Measurements from ENCODE around the gene DNAH10.
"Not testable (repeated sequence)": the region's sequence is repeated elsewhere in the genome, so short reads cannot be mapped to it uniquely, and the experiment has no call there.

The DNAH10 gene

DNA sequence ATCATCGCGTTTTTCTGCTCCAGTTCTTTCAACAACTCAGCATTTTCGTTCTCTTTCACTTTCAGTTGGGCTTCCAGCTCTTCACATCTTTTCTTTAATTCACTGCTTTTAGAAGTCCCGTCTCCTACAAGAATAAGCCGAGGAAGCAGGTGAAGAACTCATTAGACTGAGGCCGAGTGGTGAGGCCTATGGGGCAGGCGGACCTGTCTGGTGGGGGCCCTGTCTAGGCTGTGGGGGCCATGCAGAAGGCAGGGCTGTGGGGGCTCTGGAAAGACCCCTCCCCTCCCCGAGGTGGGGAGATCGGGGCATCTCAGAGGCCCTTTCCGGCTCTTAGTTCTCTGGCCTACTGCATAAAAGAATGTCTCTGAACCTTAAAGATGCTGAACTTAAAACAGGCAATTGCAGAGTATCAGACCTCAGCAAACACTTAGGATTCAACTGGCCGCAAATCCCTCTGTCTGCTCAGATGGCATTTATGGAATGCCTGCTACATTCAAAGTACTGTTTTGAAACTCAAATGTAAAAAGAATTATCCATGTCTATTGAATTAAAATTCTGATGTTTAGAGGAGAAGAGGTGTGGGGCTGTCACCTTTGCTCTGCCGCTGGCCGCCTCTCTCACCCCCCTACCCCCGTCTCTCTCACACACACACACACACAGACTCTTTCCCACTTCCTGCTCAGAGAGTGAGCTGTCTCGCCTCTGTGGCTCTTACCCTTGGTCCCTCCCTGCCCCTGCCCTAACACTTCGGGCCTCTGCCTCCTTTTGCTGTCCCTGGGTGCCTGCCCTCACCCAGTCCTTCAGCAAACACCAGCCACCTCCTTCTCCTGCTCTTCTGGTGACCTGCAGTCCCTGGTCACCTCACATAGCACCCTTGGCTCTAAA is 175.8 kb downstream of the DNAH10 start:
- DNase-seq: no peak

DNA sequence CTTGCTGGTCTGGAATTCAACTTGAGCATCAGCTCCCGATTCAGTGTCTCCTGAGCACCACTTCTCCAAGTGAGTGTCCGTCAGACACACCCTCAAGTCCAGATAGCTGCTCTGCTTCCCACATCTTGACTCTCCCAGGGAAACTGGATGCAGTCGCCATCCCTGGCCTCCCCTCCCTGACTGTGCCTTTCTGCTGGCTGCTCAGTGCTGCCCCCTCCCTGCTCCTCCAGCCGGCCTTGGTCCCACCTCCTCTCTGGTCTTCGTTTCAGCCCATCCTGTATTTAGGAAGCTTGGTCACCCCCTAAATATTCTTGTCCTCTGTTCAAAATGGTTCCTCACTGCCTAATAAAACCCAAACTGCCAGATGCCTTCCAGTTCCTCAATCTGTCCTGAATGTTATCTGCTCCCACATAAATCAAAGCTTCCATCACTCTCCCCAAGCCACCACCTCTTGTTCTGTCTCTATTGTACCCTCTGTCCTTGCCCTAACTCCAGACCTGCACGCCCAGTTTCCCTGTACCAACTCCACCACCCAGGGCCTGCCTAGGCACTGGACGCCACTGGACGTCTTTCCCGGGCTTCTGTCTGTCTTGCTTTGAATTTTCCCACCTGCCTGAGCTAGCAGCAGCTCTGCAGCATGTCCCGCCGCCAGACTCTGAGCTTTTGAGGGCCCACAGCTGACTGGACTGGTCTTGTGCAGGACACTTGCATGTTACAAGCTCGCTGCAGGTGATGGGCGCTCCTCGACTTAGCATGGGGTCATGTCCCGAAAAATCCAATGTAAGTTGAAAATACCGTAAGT is 176.8 kb downstream of the DNAH10 start:
- no peak for DNase-seq

DNA sequence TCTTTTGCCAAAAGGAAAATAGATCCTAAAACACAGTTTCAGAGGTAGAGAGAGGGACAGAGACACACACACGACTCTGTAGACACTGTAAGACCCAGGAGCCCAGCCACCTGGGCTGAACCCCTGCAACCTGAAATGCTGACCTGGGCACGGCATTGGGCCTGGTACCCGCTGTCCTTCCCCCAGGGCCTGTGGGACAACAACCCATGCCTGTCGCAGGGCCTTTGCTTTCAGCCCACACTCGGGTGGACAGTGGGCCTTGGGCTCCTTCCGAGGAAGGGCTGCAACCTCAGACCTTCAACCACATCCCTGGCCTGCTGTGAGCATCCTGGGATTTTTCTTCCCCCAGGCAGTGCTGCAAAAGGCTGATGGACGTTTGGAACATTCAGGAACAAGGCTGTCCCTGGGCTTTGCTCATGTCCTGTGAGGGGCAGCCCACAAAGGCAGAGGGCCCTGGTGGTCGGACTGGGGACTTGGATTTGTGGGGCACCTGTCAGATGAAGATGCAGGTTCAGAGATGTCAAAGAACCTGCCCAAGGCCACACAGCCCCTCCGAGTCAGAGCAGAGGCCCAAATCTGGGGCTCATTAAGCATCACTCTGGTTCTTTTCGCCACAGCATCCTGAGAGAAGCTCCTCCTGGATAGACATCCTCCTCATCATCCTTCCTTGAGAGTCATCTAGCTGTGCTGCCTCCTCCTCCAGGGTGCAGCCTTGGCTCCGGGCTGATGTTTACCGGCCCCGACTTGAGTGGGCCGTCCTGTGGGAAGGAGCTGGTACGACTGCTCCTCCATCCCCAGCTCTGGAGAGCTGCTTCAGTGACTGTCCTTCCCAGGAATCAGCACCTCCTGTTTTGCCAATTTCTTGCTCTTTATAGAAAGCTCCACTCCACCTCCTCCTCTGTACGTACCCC is 177.9 kb downstream of the DNAH10 start:
- no peak for DNase-seq

DNA sequence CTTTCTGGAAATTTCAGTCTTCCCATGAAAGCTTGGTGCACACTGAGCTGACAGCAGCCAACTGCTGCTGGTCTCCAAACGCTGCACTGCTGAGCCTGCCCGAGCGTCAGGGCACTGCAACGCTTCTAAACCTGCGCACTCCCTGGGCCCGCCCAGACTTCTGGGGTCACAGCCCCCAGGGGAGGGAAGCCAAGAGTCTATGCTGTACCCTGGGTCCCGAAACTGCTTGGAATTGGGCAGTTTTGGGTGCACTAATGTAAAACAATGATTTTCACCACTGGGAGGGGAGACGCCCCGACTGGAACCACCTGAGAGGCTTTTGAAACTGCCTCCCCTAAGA is 178.5 kb downstream of the DNAH10 start:
- no peak for DNase-seq

DNA sequence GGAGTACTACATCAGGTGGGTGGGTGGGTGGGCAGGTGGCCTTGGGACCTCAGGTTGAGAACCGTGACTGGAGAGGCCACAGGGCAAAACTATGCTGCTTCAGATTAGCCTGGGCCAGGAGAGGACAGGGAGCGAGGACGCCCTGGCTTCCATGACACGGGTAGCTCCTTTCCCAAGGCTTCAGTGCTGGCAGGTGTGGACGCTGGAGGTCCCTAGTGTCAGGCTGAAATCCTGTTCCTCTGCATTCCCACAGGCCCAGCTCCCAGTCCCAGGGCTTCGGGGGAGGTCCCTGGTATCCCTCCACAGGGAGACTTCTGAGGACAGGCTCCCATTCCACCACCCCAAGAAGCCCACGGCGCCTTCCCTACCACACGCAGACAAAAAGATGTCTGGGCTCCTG is 178.9 kb downstream of the DNAH10 start:
- DNase-seq: no peak

DNA sequence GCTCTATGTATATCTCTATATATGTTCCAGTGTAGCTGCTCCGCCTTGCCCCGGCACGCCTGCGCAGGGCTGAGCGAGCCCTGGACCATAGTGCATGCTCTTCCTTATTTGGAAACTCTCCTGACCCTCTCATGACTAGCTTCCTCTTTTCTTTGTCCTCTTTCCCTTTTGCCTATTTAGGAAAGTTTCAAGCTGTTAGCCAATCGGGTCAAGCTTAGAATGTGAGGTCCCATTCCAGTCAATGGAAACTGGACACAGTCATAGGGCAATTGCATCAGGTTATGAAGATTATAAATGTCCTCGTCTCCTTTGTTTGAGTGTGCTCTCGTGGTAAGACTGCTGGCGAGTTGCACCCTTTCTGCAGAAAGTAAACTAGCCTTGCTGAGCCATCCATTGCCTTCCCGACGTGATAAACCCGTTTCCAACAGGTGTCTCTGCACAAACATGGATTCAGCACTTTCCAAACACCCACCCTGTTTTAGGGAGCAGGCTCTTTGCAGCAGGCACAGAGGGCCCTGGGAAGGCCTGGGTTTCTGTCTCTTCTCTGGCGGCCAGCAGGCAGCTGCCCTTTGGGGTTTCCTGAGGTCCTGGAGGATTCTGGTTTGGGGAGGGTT is 179.6 kb downstream of the DNAH10 start:
- DNase-seq: no peak

DNA sequence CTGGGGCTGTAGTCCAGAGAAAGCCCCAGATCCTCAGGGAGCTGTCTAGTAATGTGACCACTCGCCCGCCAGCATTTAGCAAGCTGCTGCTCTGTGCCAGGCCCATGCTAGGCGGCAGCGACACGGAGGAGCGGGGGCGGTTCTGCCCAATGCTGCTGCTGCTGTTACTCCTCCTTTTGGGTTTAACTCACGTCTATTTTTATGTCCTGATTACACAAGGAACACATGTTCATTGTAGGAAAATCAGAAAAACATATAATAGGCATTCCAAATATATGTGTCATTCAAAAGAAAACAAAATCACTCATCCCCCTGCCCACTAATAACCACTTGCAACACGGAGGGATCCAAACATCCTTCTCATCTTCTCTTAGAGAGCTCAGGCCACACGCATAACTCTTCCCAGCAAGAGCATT is 180.1 kb downstream of the DNAH10 start:
- no peak for DNase-seq

DNA sequence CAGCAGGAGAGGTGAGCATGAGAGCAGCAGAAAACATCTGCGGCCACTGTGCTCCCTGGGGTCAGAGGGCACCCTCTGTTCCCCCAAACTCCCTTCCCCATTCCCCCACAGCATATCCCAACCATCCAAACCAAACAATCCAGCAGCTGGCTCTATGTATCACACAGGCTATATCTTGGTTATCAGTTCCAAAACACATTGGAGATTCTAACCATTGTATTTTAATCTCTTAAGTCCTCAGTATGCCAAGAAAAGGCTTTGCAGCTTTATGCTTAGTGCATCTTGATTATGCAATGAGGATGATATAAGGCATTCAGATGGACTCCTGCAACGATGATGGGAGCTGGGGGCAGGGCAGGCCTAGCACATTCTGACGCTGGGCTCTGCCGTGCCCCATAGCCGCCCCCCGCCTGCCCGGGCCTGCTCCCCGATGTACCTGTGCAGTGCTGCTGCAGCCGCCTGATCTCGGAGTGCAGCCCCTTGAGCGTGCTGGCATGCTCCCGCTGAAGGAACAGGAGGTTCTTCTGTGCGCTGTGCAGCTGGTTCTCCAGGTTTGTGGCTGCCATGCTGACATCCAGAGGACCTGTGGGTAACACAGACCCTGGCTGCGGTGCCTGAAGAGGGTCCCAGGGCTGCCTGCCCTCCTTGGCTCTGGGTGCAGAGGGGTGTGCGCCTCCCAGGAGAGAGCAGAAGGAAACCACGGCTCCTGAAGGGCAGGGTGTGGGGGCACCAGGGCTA is 181.0 kb downstream of the DNAH10 start:
- no peak for DNase-seq

DNA sequence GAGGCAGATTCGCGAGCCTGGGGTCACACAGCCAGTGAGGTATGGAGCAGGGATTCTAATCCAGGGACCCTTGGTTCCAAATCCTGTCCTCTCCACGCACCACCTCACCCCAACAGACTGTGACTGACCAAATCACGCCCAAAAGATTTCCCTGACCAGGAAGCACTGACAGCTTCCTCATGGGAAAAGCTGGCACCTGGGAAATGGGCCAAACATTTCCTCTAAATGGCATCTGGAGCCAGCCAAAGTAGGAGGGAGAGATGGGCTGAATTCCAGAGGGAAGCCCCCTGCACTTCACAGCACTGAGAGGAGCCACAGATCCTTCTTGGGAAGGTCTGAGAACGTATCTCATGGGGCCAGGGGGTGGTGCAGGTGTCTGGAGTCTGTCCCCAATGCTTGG is 181.7 kb downstream of the DNAH10 start:
- DNase-seq: no peak

DNA sequence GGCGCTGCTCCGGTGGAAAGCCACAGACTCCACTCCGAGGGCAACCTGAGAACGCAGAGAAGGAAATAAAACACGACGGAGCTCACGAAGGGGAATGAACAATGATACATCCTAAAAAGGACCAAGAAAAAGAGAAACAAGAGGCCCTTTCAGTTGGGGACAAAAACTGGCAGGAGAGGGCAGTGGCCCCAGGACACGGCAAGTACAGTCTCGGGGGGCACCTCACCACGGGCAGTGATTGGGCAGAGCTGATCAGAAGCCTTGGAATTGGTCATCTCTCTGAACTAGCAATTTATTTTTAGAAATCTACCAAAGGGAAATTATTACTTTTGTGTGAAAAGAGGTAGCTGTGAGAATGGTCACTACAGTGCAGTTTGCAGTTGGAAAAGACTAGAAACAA is 182.6 kb downstream of the DNAH10 start:
- DNase-seq: no peak

DNA sequence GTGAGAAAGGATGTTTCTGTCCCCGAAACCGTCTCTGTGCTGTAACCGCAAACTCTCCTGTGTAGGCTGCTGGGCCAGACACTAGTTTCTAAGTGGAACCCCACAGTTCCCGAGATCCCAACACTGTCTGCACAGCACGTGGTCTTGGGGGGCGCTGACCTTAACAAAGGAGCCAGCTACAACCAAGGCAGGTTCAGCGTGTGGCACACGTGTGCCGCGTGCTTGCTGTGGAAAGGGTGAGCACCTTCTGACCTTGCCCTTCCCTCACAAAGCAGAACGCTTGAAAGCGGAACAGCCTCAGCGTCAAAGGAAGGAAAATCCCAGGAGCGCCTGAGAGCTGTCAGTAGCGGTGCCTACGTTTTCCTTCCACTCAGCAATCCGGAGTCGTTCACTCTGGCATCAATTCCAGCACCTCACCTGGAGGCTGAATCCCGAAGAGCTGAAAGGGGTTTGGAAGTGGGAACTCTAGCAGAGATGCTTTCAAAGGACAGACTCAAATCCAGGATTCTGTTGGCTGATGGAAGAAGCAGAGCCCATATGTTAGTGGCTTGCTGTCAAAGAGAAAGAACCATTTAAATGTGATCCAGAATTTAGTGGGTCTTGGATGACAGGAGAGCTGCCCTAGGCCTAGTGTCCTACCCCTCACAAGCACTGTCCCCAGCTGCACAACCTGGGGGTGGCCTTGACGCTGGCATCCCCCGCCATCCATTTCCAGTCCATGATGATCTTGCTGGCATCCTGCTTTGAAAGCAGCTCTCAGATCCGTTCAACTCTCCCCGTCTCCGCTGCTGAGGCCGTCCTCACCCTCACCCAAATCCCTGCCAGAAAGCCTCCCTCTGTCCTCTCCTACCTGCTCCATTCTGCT is 183.4 kb downstream of the DNAH10 start:
- no peak for DNase-seq

DNA sequence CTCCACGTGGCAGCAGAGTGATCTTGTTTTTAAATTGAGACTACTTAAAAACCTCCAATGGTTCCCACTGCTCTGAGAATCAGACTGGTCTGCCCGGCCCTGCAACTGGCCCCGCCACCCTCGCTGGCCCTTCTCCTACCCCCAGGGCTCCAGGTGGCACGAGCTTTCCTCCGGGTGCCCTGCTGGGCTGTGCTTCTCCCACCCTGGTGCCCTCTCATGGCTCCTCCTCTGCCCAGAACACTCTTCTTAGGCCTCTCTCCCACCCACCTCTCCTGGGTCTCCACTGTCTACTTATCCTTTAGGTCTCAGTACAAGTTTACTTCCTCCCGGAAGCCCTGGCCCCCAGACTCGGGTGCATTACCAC is 184.0 kb downstream of the DNAH10 start:
- DNase-seq: no peak

DNA sequence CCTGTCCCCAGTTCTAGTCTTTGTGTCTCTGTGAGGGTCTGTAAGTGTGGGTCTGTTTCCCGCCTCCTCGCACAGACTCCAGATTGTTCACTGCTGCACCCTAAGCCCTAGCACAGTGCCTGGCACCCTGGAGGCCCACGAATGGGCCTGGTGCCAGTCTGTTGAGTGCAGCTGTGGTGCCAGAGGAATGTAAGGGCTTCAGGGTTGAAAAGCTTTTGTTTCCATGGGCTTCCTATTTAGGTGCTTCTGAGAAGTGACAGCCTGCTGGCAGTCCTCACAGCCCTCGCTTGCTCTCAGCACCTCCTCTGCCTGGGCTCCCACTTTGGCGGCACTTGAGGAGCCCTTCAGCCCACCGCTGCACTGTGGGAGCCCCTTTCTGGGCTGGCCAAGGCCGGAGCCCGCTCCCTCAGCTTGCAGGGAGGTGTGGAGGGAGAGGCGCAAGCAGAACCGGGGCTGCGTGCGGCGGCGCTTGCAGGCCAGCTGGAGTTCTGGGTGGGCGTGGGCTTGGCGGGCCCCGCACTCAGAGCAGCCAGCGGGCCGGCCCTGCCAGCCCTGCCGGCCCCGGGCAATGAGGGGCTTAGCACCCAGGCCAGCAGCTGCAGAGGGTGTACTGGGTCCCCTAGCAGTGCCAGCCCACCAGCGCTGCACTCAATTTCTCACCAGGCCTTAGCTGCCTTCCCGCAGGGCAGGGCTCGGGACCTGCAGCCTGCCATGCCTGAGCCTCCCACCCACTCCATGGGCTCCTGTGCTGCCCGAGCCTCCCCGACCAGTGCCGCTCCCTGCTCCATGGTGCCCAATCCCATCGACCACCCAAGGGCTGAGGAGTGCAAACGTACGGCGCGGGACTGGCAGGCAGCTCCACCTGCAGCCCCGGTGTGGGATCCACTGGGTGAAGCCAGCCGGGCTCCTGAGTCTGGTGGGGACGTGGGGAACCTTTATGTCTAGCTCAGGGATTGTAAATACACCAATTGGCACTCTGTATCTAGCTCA is 184.7 kb downstream of the DNAH10 start:
- DNase-seq: not testable (repeated sequence)

DNA sequence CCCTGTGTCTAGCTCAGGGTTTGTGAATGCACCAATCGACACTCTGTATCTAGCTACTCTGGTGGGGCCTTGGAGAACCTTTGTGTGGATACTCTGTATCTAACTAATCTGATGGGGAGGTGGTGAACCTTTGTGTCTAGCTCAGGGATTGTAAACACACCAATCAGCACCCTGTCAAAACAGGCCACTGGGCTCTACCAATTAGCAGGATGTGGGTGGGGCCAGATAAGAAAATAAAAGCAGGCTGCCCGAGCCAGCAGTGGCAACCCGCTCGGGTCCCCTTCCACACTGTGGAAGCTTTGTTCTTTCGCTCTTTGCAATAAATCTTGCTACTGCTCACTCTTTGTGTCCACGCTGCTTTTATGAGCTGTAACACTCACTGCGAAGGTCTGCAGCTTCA is 185.4 kb downstream of the DNAH10 start:
- not testable (repeated sequence) for DNase-seq

DNA sequence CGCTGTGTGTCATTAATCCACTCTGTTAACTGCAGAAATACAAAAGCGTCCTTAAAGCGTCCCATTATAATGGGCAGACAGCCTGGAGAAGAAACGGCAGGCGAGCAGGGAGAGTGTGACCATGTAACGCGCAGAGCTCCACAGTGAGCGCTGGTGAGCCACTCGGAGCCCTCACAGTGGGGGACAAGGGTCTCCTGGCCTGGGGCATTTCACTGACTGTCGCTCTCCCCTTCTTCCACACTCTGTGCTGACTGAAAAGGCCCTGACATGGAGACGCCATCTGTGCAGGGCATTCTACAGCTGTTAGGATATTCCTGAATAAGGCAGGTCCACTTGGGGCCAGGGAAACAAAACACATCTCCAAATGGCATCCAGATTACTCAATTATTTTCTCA is 186.3 kb downstream of the DNAH10 start:
- DNase-seq: no peak

DNA sequence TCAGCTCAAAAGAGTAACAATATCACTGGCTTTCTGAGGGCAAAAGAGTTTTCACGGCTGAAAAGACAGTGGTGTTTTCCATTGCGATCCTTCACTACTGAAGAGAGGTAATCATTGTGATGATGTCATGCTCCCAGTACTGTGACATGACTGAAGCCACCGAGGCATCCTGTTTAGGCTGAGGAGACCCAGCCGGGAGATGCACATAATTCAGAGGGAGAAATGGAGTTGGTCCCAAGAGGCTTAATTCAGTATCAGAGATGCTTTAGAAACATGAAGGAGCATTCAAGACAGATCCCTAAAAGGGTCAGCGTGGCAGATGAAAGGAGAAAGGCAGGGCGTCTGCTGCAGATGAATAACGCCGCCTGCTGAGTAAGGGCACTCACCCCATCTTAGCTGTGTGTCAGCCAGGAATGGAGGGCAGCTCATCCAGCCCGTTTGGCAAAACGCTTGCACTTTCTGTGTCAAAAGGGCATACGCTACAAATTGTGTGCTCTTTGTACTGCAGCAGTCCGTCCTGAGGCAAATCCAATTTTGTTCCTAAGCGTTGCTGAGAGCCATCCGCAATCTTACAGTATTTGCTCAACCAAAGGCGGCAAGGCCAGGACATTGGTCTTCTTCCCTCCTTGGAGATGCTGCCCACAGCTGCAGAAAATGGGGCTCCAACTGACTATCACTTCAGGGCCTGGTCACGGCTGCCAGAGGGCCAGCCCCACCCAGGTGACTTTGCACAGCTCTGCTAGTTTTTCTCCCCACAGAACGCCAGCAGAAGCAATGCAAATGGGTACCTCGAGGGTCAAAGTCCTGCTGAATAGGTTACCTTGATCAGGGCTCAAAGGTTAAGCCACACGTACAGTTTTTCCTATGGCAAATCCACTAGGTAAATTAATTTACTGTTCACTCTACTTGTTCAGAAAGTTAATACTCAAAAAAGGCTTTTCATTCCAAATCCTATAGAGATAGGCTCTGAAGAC is 187.0 kb downstream of the DNAH10 start:
- DNase-seq: peak; percentile 29

DNA sequence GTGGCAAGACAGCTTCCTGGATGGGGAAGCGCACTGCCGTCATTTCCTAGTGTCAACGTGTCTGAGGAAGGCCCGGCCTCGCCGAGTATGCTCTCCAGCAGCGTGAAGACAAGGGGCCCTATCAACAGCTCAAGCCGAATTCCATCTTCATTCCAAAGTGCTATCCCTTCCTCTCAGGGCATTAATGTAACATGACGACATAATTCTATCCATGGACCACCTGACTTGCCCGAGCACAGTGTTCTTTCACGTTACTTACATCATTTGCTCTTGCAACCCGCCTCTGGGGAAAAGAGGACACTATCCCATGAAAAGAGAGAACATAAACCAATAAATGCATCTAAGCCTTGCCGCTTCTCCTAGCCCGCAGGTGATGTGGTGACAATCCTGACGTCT is 187.7 kb downstream of the DNAH10 start:
- DNase-seq: no peak
